HEK293 (cell line): Measurements from ENCODE around the gene C6orf47.

Experiments used
- BCL11A ChIP-seq: fragments of 450-650 bp; formaldehyde crosslinking; IDR thresholded peaks from 2 replicates; pipeline ENCODE4 v1.5.1; 2016; ENCODE audit warnings: low read depth, missing biosample characterization, missing genetic modification characterization
- CTCF ChIP-seq: fragments of 450-650 bp; formaldehyde crosslinking; IDR thresholded peaks from 2 replicates; pipeline ENCODE4 v1.5.1; 2016; ENCODE audit warnings: missing biosample characterization, missing genetic modification characterization
- KLF9 ChIP-seq: fragments of 450-650 bp; formaldehyde crosslinking; IDR thresholded peaks from 2 replicates; pipeline ENCODE4 v1.5.1; 2016; ENCODE audit warnings: missing biosample characterization, missing genetic modification characterization, low read depth
- PBX3 ChIP-seq: sonication (generic); formaldehyde crosslinking; IDR thresholded peaks from 2 replicates; pipeline ENCODE4 v1.8.1; 2022; ENCODE audit warnings: mild to moderate bottlenecking, moderate library complexity, missing genetic modification reagents
- REPIN1 ChIP-seq: fragments of 450-650 bp; formaldehyde crosslinking; IDR thresholded peaks from 2 replicates; pipeline ENCODE4 v1.5.1; 2017; ENCODE audit warnings: missing biosample characterization, missing genetic modification characterization, low read depth
- ZBTB49 ChIP-seq: fragments of 450-650 bp; formaldehyde crosslinking; IDR thresholded peaks from 2 replicates; pipeline ENCODE4 v1.5.1; 2016; ENCODE audit warnings: missing biosample characterization, missing genetic modification characterization, low read depth
- ZNF10 ChIP-seq: fragments of 450-650 bp; formaldehyde crosslinking; IDR thresholded peaks from 2 replicates; pipeline ENCODE4 v1.5.1; 2017; ENCODE audit warnings: missing biosample characterization, missing genetic modification characterization

GRCh38 chr6:31621320-31621939 is 39.1 kb downstream of the C6orf47 start:
- TF ChIP-seq CTCF: no peak
- no peak for TF ChIP-seq REPIN1
- no peak for TF ChIP-seq BCL11A (tag by site-specific recombination)
- TF ChIP-seq ZNF10: no peak
- TF ChIP-seq ZBTB49: no peak
- no peak for TF ChIP-seq KLF9 (tag by site-specific recombination)
- TF ChIP-seq PBX3 (CRISPR knock-in tag): no peak
